ENCODE results near the gene TRIM14.
A peak's percentile ranks its signal among the peaks of the same experiment; 100 is the strongest.
"Not testable (repeated sequence)": the region's sequence is repeated elsewhere in the genome, so short reads cannot be mapped to it uniquely, and the experiment has no call there.

TRIM14 gene

GRCh38 chr9:98083061-98083501 lies 35.9 kb downstream of the TRIM14 start:
- no peak for DNase-seq (ENCODE audit: low spot score)

- DNase-seq (ENCODE audit: low spot score) = peak; percentile 57
Observed at GRCh38 chr9:98081477-98082219, 37.4 kb downstream of the TRIM14 start.

GRCh38 chr9:98080780-98081179 lies 38.2 kb downstream of the TRIM14 start:
- DNase-seq (ENCODE audit: low spot score) = no peak

- no peak for DNase-seq (ENCODE audit: low spot score)
Observed at GRCh38 chr9:98080326-98080725, 38.7 kb downstream of the TRIM14 start.

- no peak for DNase-seq (ENCODE audit: low spot score)
Observed at GRCh38 chr9:98078895-98079294, 40.1 kb downstream of the TRIM14 start.

- DNase-seq (ENCODE audit: low spot score) = not testable (repeated sequence)
Observed at GRCh38 chr9:98076514-98076890, 42.5 kb downstream of the TRIM14 start.

- DNase-seq (ENCODE audit: low spot score) = peak; percentile 50
Observed at GRCh38 chr9:98075332-98075805, 43.7 kb downstream of the TRIM14 start.

- peak; percentile 71 for DNase-seq (ENCODE audit: low spot score)
Observed at GRCh38 chr9:98074115-98074990, 44.7 kb downstream of the TRIM14 start.

- DNase-seq (ENCODE audit: low spot score) = no peak
Observed at GRCh38 chr9:98071737-98072136, 47.3 kb downstream of the TRIM14 start.

- DNase-seq (ENCODE audit: low spot score) = no peak
Observed at GRCh38 chr9:98070704-98071103, 48.3 kb downstream of the TRIM14 start.

- no peak for DNase-seq (ENCODE audit: low spot score)
Observed at GRCh38 chr9:98069551-98069950, 49.5 kb downstream of the TRIM14 start.

GRCh38 chr9:98067184-98067583 lies 51.8 kb downstream of the TRIM14 start:
- no peak for DNase-seq (ENCODE audit: low spot score)

GRCh38 chr9:98066235-98066634 lies 52.8 kb downstream of the TRIM14 start:
- DNase-seq (ENCODE audit: low spot score) = no peak

GRCh38 chr9:98064623-98065392 lies 54.2 kb downstream of the TRIM14 start:
- DNase-seq (ENCODE audit: low spot score) = no peak

- no peak for DNase-seq (ENCODE audit: low spot score)
Observed at GRCh38 chr9:98062161-98062560, 56.9 kb downstream of the TRIM14 start.

- no peak for DNase-seq (ENCODE audit: low spot score)
Observed at GRCh38 chr9:98057138-98057799, 61.8 kb downstream of the TRIM14 start.

- peak; percentile 95 for DNase-seq (ENCODE audit: low spot score)
Observed at GRCh38 chr9:98056269-98057137, 62.5 kb downstream of the TRIM14 start, which contains the start of gene NANS. Gene NANS (plus strand): TSS chr9:98056732. CDS start chr9:98056809, 77 bp downstream.

- no peak for DNase-seq (ENCODE audit: low spot score)
Observed at GRCh38 chr9:98054376-98054951, 64.6 kb downstream of the TRIM14 start.

GRCh38 chr9:98050351-98050750 lies 68.7 kb downstream of the TRIM14 start:
- no peak for DNase-seq (ENCODE audit: low spot score)

All from activated CD4-positive, alpha-beta T cell treated with anti-CD3 and anti-CD28 coated beads, Interleukin-2, Interleukin-4, amounts not matched to agents 100 ng/mL and 50 ng/mL, durations not matched to agents 16 hours and 8 hours (primary cell).